Upper lobe of left lung (tissue), 6 donors: ENCODE measurements around the gene CFAP74. TPM values are rescaled to one million over a fixed set of nuclear protein-coding genes. Genes with fewer than 3 reads are reported as not detected.
A peak's percentile ranks its signal among the peaks of the same experiment; 100 is the strongest.

Experiments
- ATAC-seq, 2 donors: fragments of 200-7000 bp; cut with Tn5 transposase; one replicate each; pipeline ENCODE4 v1.9.1; 2022; ENCODE audit warnings: mild to moderate bottlenecking in 2 of 2, moderate library complexity in 2 of 2; ENCODE audit not compliant: low FRiP score in 2 of 2
- DNase-seq, 2 donors: peaks; one replicate each; pipeline ENCODE4 v3.0.0-alpha.2; 2019 to 2020
- H3K27ac ChIP-seq, 4 donors: fragments of 200-600 bp; sonication (generic); one replicate each; pipeline ENCODE4 v1.5.1; 2016 to 2019
- H3K27me3 ChIP-seq, 4 donors: fragments of 200-600 bp; sonication (generic); one replicate each; pipeline ENCODE4 v1.5.1; 2017 to 2019
- H3K36me3 ChIP-seq, 4 donors: fragments of 200-600 bp; sonication (generic); one replicate each; pipeline ENCODE4 v1.5.1; 2016 to 2019
- H3K4me1 ChIP-seq, 4 donors: fragments of 200-600 bp; sonication (generic); one replicate each; pipeline ENCODE4 v1.5.1; 2018 to 2019
- H3K4me3 ChIP-seq, 4 donors: fragments of 200-600 bp; sonication (generic); one replicate each; pipeline ENCODE4 v1.5.1; 2017 to 2019; ENCODE audit warnings: mild to moderate bottlenecking in 2 of 4, moderate library complexity in 1 of 4
- H3K9me3 ChIP-seq, 4 donors: fragments of 200-600 bp; sonication (generic); one replicate each; pipeline ENCODE4 v1.5.1; 2018 to 2019
- EP300 ChIP-seq, 4 donors: sonication (generic); formaldehyde crosslinking; IDR thresholded peaks; one replicate each; pipeline ENCODE4 v1.5.1; 2017; ENCODE audit warnings: antibody characterized with exemption in 4 of 4, control low read depth in 2 of 4
- POLR2A ChIP-seq, 4 donors: fragments of 450-650 bp; IDR thresholded peaks; one replicate each; pipeline ENCODE4 v1.5.1; 2016 to 2017; ENCODE audit warnings: antibody characterized with exemption in 4 of 4, mild to moderate bottlenecking in 2 of 4
- POLR2AphosphoS5 ChIP-seq, 2 donors: sonication (generic); formaldehyde crosslinking; IDR thresholded peaks; one replicate each; pipeline ENCODE4 v1.5.1; 2017; ENCODE audit warnings: antibody characterized with exemption in 2 of 2
- WGBS, 2 donors: methylation state at CpG; one replicate each; pipeline ENCODE4 v1.1.5; 2017 to 2018; 5-methylcytosine and 5-hydroxymethylcytosine counted together
- total RNA-seq, 6 donors: library from RNA; depleted of rRNA in 4 of 6; stranded (reverse); fragments of >200 nt in 4 of 6; gene quantifications; one replicate each; pipeline versions ENCODE4 v1.1.0 to v1.2.1, GENCODE V29; 2016 to 2021
- TF ChIP-seq, protein P1 (sequence below), 6 experiments: fragments of 450-650 bp in 4 of 6; fragments of 200-600 bp in 2 of 6; sonication (generic) in 2 of 6; IDR thresholded peaks; one replicate each; pipeline ENCODE4 v1.5.1; 2016 to 2019; ENCODE audit warnings: antibody characterized with exemption in 6 of 6
- donor health status: DM: no; HTN: no; CAD: no; lungs with moderate emphysema.
- donor health status: DM: no; HTN: yes; CAD: no; lungs with severe emphysema.

Gene CFAP74
- total RNA-seq, 6 donors from 2014 or later = 0.14 to 19.8 (median 6.2) TPM

DNA sequence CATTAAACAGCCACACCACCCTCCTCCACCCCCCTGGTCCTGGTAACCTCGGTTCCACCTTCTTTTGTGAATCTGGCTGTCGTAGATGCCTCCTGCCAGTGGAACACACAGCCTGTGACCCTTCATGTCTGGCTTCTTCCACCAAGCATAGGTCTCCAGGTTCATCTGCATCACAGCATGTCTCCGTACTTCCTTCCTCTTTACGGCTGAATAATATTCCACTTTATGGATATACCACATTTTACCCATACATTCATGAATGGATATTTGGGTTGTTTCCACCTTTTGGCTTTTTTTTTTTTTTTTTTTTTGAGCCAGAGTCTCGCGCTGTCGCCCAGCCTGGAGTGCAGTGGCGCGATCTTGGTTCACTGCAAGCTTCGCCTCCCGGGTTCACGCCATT, 100.4 kb downstream of the CFAP74 start:
- Histone ChIP-seq H3K4me1 (peaks cover 3 to 14% (median 8%) of the 10 kb centered on the region in 4 donors), H3K27me3 (no peaks in the 10 kb centered on the region), H3K4me3 (no peak overlapping the region), H3K27ac (no peak overlapping the region), H3K36me3 (no peaks in the 10 kb centered on the region), H3K9me3 (no peaks in the 10 kb centered on the region)
- WGBS, 2 donors = 97% methylated on average over 12 of the region's 12 CpGs
- DNase-seq (no peak), ATAC-seq (no peak)
- TF ChIP-seq POLR2A (IDR thresholded peaks at IDR 0.05) = no peak
- no peak for TF ChIP-seq POLR2AphosphoS5 (IDR thresholded peaks at IDR 0.05)
- no peak for TF ChIP-seq EP300 (IDR thresholded peaks at IDR 0.05)
- TF ChIP-seq, protein P1, sequence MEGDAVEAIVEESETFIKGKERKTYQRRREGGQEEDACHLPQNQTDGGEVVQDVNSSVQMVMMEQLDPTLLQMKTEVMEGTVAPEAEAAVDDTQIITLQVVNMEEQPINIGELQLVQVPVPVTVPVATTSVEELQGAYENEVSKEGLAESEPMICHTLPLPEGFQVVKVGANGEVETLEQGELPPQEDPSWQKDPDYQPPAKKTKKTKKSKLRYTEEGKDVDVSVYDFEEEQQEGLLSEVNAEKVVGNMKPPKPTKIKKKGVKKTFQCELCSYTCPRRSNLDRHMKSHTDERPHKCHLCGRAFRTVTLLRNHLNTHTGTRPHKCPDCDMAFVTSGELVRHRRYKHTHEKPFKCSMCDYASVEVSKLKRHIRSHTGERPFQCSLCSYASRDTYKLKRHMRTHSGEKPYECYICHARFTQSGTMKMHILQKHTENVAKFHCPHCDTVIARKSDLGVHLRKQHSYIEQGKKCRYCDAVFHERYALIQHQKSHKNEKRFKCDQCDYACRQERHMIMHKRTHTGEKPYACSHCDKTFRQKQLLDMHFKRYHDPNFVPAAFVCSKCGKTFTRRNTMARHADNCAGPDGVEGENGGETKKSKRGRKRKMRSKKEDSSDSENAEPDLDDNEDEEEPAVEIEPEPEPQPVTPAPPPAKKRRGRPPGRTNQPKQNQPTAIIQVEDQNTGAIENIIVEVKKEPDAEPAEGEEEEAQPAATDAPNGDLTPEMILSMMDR (IDR thresholded peaks at IDR 0.05) = no peak

DNA sequence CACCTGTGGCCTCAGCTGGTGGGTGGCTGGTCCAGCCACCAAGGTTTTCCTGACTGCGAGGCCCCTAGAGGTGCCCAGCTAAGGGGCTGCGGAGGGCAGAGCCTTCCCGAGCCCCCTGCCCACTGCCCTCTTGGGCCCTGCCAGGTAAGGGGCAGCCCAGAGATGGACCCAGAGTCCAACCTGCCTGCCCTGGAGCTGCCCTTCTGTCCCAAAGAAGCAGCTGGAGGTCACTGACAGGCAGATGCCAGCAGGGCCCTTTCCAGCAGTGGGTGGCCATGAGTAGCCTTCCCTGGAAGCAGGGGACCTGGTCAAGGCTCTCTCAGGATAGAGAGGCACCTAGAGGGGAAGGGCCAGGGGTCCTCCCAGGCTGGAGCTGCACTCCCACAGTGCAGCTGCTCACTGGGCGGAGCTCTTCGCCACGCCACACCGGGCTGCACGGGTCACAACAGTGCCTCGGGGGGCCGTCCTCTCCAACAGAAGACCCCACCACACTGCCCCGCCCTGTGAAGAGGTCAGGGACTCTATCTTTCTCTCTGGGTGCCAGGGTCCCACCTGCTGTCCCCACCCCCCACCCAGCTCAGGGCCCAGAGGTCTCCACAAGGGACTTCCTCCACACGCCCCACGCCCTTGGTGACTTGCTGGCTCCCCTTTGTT, 101.8 kb downstream of the CFAP74 start:
- H3K27me3 ChIP-seq = no peaks in the 10 kb centered on the region
- ATAC-seq (no peak), DNase-seq (peak in 1 of 2 donors; percentile 44)
- no peaks in the 10 kb centered on the region for H3K36me3 ChIP-seq
- no peak overlapping the region for H3K27ac ChIP-seq
- WGBS, 2 donors = 79 to 90% methylated on average over 3 to 13 of the region's 13 CpGs
- TF ChIP-seq, protein P1 (IDR thresholded peaks at IDR 0.05) = no peak
- TF ChIP-seq EP300 (IDR thresholded peaks at IDR 0.05) (no peak), POLR2A (IDR thresholded peaks at IDR 0.05) (no peak)
- peaks cover 0 to 8% (median 4%) of the 10 kb centered on the region in 4 donors for H3K4me1 ChIP-seq
- no peak overlapping the region for H3K4me3 ChIP-seq
- H3K9me3 ChIP-seq = no peaks in the 10 kb centered on the region

DNA sequence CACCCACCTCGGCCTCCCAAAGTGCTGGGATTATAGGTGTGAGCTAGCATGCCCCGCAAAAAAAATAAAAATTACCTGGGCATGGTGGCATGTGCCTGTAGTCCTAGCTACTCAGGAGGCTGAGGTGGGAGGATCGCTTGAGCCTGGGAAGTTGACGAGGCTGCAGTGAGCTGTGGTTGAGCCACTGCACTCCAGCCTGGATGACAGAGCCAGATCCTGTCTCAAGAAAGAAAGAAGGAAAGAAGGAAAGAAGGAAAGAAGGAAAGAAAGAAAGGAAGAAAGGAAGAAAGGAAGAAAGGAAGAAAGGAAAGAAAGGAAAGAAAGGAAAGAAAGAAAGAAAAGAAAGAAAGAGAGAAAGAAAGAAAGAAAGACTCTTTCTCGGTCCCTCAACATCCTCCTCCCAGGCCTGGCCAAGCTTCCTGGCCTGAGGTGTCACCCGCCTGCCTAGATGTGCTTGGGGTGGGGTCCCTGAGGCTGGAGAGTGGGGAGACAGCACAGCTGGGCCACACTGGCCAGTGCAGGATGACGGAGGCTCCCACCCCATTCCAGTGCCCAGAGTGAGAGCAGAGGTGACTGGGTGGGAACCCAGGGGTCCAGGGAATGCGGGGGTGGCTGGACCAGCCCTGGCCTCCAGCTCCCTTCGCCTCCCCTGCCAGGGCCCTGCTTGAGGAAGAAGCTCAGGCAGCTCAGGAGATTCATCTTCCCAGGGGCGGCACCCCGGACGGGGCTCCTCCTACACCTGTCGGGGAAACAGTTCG, 102.5 kb downstream of the CFAP74 start:
- Histone ChIP-seq H3K27ac (no peak overlapping the region), H3K4me3 (no peak overlapping the region), H3K9me3 (no peaks in the 10 kb centered on the region), H3K4me1 (peaks cover 0 to 3% (median 2%) of the 10 kb centered on the region in 4 donors), H3K36me3 (no peaks in the 10 kb centered on the region), H3K27me3 (no peaks in the 10 kb centered on the region)
- TF ChIP-seq, protein P1 (IDR thresholded peaks at IDR 0.05) = no peak
- TF ChIP-seq POLR2AphosphoS5 (IDR thresholded peaks at IDR 0.05) (no peak), EP300 (IDR thresholded peaks at IDR 0.05) (no peak), POLR2A (IDR thresholded peaks at IDR 0.05) (no peak)
- DNase-seq (no peak), ATAC-seq (no peak)
- 73 to 81% methylated on average over 7 to 11 of the region's 14 CpGs for WGBS, 2 donors

DNA sequence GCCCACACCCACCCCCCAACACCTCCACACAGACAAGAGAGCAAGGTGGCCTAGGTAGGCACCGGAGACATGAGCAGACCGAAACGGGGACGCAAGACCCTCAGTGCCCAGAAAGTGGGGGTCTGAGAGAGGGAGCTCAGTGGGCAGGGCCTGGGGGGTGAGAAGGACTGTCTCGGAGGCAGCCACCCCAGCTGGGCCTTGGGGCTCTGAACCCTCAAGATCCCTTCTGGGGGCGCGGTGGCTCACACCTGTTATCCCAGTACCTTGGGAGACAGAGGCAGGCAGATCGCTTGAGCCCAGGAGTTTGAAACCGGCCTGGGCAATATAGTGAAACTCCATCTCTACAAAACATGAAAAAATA, 103.6 kb downstream of the CFAP74 start:
- Histone ChIP-seq H3K4me3 (no peak overlapping the region), H3K27ac (no peak overlapping the region), H3K27me3 (no peaks in the 10 kb centered on the region), H3K36me3 (no peaks in the 10 kb centered on the region), H3K9me3 (no peaks in the 10 kb centered on the region), H3K4me1 (peaks cover 1 to 5% (median 2%) of the 10 kb centered on the region in 4 donors)
- TF ChIP-seq EP300 (IDR thresholded peaks at IDR 0.05) (no peak), POLR2AphosphoS5 (IDR thresholded peaks at IDR 0.05) (no peak), POLR2A (IDR thresholded peaks at IDR 0.05) (no peak)
- TF ChIP-seq, protein P1 (IDR thresholded peaks at IDR 0.05) = no peak
- no peak for ATAC-seq
- no peak for DNase-seq
- WGBS, 2 donors = 72 to 91% methylated on average over 4 to 9 of the region's 9 CpGs
